ENCODE data around the gene NEGR1.

The NEGR1 gene

DNA sequence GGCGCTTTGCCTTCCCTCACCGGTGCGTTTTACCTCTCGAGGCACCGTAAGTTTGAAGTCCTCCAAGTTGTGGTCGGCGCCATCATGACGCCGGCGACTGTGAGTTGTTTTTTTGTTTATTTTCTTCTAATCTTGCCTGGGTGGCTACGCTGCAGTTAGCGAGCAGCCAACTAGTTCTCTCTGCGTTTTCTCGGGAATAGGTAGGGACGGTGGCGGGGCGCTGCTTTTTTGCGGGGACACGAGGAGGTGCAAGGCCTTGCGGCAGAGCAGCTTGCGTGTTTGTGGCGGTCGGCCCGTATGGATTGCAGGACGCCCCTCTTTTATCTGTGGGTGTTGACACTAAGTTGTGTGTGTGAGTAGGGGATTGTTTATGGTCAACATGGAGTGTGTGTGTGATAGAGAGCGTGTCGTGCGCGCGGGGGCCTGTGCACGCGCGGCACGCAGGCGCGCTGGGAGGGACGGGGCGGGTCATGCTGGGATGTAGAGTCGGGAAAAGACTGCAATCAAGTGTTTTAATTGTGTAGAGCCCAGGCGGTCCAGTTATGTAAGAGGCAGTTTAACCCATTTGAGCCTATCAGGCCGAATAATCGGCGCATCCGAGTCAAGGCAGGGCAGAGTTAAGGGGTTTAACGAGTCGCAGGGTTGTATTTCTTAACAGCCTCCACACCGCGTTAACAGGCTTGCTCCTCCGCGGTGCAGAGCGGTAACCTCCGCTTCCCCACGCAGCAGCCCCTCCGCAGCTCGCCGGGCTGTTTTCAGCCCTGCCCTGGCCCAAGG lies 1.2 kb upstream of the NEGR1 start:
- no peaks in the 10 kb centered on the region; the same call in 1 of the 2 replicates for H3K27me3 ChIP-seq (replicated peaks; ENCODE audit: control insufficient read depth, insufficient read depth, low read length)
- no peaks in the 10 kb centered on the region for H3K36me3 ChIP-seq (ENCODE audit: control insufficient read depth, insufficient read depth, low read length)
- peak; percentile 8 for DNase-seq (ENCODE audit: extremely low read depth, insufficient read length)
- TF ChIP-seq, protein P1, sequence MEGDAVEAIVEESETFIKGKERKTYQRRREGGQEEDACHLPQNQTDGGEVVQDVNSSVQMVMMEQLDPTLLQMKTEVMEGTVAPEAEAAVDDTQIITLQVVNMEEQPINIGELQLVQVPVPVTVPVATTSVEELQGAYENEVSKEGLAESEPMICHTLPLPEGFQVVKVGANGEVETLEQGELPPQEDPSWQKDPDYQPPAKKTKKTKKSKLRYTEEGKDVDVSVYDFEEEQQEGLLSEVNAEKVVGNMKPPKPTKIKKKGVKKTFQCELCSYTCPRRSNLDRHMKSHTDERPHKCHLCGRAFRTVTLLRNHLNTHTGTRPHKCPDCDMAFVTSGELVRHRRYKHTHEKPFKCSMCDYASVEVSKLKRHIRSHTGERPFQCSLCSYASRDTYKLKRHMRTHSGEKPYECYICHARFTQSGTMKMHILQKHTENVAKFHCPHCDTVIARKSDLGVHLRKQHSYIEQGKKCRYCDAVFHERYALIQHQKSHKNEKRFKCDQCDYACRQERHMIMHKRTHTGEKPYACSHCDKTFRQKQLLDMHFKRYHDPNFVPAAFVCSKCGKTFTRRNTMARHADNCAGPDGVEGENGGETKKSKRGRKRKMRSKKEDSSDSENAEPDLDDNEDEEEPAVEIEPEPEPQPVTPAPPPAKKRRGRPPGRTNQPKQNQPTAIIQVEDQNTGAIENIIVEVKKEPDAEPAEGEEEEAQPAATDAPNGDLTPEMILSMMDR (IDR thresholded peaks at IDR 0.05; ENCODE audit: insufficient read depth, low read length, poor library complexity, severe bottlenecking) = no peak
- H3K4me3 ChIP-seq (replicated peaks; ENCODE audit: low read depth, low read length) = peak overlapping the region; percentile 36

- H3K4me3 ChIP-seq (replicated peaks; ENCODE audit: low read depth, low read length) = peak overlapping the region; percentile 36; the same call in 1 of the 2 replicates
- H3K36me3 ChIP-seq (ENCODE audit: control insufficient read depth, insufficient read depth, low read length) = no peaks in the 10 kb centered on the region
- no peaks in the 10 kb centered on the region; the same call in 1 of the 2 replicates for H3K27me3 ChIP-seq (replicated peaks; ENCODE audit: control insufficient read depth, insufficient read depth, low read length)
- TF ChIP-seq, protein P1 (IDR thresholded peaks at IDR 0.05; ENCODE audit: insufficient read depth, low read length, poor library complexity, severe bottlenecking) = no peak
- no peak for DNase-seq (ENCODE audit: extremely low read depth, insufficient read length)
Measured at GRCh38 chr1:72283022-72283306, 625 bp upstream of the NEGR1 start.

- H3K27me3 ChIP-seq (replicated peaks; ENCODE audit: control insufficient read depth, insufficient read depth, low read length) = no peaks in the 10 kb centered on the region; the same call in 1 of the 2 replicates
- DNase-seq (ENCODE audit: extremely low read depth, insufficient read length) = no peak
- no peaks in the 10 kb centered on the region for H3K36me3 ChIP-seq (ENCODE audit: control insufficient read depth, insufficient read depth, low read length)
- no peak overlapping the region for H3K4me3 ChIP-seq (replicated peaks; ENCODE audit: low read depth, low read length)
- TF ChIP-seq, protein P1 (IDR thresholded peaks at IDR 0.05; ENCODE audit: insufficient read depth, low read length, poor library complexity, severe bottlenecking) = no peak
Measured at GRCh38 chr1:72281637-72282270, 585 bp downstream of the NEGR1 start.

DNA sequence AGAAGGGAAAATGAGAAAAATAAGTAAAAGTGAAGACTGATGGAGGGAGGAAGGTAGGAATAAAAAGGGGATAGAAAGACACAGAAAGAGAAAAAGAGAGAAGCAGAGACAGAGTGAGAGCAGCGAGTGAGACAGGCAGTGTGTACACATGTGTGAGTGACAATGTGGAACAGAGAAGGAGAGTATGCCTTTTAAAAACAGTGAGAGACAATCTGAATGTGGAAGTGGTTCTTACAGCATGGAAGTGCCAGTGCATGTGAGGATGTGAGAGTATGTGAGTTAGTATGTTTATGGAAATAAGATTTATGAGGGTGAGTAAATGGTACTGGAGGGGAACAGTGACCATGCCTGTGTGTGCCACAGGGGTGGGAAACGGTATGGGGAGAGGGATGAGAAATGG lies 1.2 kb downstream of the NEGR1 start:
- Histone ChIP-seq H3K4me3 (replicated peaks; ENCODE audit: low read depth, low read length) (no peak overlapping the region), H3K27me3 (replicated peaks; ENCODE audit: control insufficient read depth, insufficient read depth, low read length) (no peaks in the 10 kb centered on the region; the same call in 1 of the 2 replicates), H3K36me3 (ENCODE audit: control insufficient read depth, insufficient read depth, low read length) (no peaks in the 10 kb centered on the region)
- TF ChIP-seq, protein P1 (IDR thresholded peaks at IDR 0.05; ENCODE audit: insufficient read depth, low read length, poor library complexity, severe bottlenecking) = no peak
- DNase-seq (ENCODE audit: extremely low read depth, insufficient read length) = no peak

- Histone ChIP-seq H3K4me3 (replicated peaks; ENCODE audit: low read depth, low read length) (no peak overlapping the region), H3K36me3 (ENCODE audit: control insufficient read depth, insufficient read depth, low read length) (no peaks in the 10 kb centered on the region), H3K27me3 (replicated peaks; ENCODE audit: control insufficient read depth, insufficient read depth, low read length) (no peaks in the 10 kb centered on the region; the same call in 1 of the 2 replicates)
- no peak for DNase-seq (ENCODE audit: extremely low read depth, insufficient read length)
- TF ChIP-seq, protein P1 (IDR thresholded peaks at IDR 0.05; ENCODE audit: insufficient read depth, low read length, poor library complexity, severe bottlenecking) = no peak
Measured at GRCh38 chr1:72280711-72281110, 1.6 kb downstream of the NEGR1 start.
